Dedifferentiated amniotic fluid mesenchymal stem cell (primary cell): ENCODE results near the gene MPP2.
A peak's percentile ranks its signal among the peaks of the same experiment; 100 is the strongest.
"Not testable (repeated sequence)": the region's sequence is repeated elsewhere in the genome, so short reads cannot be mapped to it uniquely, and the experiment has no call there.

ENCODE experiments used
- DNase-seq: peaks from one replicate; pipeline ENCODE4 v3.0.0-alpha.2; 2016; ENCODE audit errors: extremely low spot score

Gene MPP2

DNA sequence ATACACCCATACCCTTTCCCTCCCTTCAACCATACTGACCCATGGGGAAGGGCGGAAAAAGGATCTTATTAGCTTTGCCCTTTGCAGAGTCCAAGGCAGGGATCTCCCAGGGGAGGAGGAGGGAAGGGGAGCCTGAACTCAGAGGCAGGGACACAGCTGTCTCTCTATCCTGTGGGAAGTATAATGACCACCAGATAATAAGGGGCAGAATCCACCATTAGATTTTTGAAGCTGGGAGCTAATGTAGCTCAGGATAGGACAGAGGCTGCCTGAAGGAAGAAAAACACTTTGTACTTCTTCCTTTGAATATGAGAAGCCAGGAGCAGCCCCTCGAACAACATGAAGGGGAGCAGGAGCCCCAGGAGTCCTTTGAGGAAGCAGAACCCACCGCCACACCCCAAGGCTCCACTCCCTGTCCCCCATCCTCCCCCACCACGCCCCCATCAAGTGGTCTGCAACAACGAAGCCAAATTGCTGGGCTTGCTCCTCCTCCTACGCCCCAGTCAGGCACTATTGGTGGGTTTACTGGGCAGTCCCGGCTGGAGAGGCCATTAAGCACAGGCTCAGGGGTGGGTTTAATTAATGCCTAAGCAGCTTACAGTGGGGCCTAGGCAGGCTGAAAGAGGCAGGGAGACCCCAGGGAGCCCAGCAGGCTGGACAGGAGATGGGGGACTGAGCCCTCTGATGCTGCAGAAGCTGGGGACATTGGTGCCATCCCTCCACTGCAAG lies 5.3 kb downstream of the MPP2 start:
- DNase-seq: no peak

DNA sequence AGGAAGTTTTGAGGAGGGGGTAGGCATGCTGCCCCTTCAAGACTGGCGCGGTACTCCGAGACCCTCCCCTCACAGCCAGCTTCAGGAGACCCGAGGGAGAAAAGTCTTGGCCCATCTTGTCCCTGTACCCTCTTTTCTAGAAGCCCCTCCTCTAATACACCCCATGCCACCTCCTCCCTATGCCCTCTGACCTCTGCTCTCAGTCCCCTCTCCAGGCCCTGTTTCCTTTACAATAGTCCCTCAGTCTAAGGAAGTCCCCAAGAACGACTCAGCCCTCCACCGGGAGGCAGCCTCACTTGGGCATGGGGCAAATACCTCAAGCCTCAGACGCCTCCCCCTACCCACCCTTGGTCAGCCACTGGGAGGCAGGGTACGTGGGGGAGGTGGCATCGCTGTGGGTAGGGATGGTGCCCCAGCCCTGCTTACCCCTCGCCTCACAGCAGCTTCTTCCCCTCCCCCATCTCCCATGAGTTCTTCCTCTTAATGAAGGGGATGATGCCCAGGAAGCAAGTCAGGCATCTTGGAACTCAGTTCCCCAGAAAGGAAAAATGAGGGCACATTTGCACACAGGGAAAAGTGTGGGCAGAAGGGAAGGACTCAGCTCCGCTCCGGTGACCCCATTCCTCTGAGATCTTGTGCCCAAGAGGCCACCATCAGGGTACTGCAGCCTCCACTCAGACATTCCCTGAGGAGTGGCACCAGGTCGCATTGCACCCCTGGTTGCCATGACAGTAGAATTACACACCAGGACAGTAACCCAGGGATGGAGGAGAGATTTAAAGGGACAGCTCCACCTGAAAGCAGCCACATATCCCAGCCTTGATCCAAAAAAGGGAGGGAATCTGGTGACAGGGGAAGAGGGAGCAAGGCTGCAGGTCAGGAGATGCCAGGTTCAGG lies 6.2 kb downstream of the MPP2 start:
- DNase-seq: no peak

DNA sequence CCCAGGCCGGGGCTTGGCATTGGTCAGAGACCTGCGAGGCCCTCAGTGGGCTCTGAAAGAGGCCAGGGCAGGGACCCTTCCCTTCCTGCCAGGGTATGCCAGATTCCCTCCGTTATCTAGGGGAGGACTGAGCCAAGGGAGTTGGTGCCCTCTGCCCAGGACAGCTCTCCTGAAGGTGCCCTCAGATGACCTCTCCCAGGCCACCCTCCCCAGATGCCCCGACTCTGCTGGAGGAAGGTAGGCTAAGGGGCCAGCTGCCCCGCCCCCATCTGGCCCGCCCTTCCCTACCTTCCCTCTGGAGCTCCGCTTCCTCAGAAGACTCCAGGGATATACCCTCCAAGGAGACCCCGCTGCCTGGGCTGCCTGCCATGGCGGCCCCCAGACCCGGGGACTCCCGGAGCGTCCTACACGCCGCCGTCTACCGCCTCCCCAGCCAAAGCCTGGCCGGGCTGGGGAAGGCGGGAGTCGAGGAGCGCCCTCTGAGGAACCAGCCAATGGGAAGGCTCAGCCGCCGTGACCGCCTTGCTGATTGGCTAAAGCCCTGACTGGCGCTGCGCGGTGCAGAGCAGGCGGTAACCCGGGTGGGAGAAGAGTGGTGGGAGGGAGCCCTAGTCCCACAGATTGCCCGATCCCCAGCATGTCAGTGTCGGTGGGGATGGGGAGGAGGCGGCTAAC lies 7.0 kb downstream of the MPP2 start:
- DNase-seq: peak; percentile 68

DNA sequence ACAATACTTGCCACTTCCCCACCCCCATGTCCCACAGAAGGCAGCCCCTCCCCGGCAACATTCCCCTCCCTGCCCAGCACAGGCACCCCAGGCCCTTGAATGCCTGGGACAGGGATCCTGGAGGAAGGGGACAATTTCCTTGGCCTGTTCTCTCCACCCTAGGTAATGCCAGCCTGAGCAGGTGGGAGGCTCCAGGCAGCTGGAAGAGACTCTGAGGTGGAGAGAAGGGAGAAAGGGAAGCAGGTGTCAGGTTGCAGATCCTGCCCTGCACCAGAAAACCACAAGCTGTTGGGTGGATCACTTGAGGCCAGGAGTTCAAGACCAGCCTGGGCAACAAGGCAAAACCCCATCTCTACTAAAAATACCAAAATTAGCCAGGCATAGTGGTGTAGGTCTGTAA lies 8.9 kb downstream of the MPP2 start:
- DNase-seq: no peak

DNA sequence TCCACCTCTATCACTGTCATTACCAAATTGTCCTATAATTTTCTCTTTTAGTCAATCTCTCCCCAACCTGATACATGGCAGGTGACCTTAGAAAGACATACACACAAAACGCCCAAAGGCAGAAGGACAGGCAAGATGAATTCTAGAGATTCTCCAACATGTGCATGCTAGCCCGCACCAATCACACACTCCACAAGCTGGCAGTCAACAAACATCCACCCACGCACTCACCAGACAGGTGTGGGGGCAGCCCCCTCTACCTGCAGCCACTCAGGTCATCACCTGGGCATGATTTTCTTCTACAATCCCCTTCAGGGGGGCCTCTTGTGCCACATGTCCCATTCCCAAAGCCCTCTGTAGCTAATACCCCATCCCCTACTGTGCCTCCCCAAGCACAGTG lies 9.5 kb downstream of the MPP2 start:
- DNase-seq: no peak

DNA sequence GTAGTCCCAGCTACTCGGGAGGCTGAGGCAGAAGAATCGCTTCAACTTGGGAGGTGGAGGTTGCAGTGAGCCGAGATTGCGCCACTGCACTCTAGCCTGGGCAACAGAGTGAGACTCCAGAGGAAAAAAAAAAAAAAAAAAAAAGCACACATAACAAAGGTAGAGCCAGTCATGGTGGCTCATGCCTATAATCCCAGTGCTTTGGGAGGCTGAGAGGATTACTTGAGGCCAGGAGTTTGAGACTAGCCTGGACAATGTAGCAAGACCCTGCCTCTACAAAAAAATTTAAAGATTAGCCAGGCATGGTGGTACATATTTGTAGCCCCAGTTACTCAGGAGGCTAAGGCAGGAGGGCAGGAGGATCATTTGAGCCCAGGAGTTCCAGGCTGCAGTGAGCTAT lies 12.8 kb downstream of the MPP2 start:
- DNase-seq: not testable (repeated sequence)

DNA sequence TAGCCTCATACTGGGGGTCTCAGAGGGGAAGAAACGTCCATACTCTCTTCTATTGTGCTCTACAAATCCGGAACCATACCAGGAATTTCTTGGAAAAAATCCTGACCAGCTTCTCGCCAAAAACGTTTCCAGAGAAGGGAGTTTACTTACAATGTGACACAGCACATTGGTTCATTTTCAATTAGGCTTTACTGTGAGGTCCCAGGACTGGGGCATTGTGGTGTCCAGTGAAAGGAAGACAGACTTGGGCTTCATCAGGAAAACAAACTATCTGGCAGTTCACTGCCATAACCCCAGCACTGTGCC lies 14.7 kb downstream of the MPP2 start:
- DNase-seq: no peak

DNA sequence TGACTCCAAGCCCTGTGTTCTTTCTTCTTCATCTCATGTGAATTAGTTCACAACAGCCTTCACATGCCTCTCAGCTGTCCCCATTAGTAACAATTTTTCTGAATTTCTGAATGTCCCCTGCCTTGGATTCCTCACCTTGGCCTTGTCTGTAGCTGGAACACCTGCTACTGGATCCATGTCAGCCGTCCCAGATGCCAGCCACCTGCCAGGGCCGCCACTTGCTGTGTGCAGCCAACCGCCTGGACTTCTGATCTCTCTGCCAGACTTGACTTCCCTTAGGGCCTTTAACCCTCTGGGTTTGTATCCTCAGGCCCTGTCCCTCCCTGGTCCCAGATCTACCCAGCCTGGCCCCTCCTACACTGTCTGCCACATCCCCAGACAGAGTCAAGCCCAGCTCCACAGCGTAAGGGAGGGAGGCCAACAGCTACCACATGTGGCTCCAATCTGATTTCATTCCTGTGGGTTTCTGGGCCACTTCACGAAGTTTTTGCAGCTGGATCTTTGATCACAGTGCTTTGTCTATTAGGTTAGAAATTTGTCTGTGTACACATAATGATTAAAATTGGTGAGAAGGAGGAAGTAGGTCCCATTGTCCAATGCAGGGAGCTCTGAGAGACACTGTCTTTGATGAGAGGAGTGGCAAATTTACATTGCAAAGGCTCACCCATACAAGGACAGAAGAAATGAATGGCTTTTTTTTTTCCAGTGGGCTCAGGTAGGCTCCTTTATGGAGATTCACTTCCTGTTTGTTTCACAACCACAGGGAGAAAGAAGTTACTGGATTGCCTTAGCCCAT lies 15.3 kb downstream of the MPP2 start:
- no peak for DNase-seq

DNA sequence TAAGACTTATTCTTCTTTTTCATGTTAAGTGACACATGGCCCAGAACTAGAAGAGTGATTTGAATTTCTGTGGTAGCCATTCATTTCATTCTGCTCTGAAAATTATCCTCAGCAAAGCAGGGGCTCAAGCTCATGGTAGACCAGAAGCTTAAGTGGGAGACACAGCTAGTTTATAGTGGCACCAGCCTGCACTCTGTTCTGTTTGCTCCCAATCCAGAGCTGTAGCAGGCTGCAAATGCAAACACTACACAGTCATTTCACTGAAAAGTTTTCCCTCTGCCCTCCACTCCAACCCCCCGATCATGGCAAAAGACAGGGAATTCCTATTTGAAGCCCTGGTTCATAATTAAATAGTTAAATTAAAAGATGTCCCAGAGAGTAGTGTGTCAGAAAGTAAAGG lies 17.1 kb downstream of the MPP2 start:
- DNase-seq: no peak

DNA sequence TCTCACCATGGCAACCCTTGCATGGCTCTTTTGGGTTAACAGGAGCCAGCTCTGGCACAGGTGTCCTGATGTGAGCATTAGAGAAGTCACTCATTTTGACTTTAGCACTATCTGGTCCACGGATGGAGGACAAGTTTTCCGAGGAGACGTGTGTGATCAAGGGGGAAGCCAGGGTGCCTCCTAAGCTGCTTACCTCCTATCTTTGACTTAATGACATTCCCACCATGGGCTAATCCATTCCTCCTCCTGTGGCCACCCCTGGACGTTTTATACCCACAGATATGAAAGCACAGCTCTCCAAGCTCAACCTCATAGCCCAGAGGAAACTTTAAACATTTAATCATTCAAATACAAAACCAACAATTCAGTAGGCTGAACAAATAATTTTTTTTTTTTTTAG lies 18.8 kb downstream of the MPP2 start:
- no peak for DNase-seq

DNA sequence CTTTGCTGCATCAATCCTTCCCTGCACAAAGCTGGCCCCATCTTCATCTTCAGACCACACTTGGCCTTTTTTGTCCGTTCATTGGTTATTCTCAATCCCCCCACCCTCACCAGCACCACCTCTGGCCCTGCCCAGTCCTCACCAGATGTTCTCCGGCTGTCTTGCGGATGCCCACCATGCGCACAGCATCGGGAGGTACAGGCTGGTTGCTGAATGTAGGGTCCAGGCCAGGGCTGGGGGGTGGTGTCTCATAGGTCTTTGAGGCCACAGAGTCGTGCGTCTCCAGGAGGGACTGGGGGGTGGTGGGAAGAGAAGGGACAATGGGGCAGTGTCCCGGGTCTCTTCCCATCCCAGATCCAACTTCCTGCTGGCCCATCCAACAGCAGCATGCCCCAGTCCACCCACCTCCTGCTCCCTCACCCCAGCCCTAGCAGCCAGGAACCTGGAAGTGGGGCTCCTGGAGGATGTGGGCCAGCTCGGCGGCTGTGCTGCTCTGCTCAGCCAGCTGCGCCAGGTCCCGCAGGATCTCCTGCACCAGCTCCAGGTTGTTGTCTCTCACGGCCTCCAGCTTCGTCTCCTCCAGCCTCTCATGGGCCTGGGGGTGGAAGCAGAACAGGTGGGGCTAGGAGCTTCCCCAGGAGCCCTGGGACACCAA lies 24.4 kb downstream of the MPP2 start:
- DNase-seq: no peak

DNA sequence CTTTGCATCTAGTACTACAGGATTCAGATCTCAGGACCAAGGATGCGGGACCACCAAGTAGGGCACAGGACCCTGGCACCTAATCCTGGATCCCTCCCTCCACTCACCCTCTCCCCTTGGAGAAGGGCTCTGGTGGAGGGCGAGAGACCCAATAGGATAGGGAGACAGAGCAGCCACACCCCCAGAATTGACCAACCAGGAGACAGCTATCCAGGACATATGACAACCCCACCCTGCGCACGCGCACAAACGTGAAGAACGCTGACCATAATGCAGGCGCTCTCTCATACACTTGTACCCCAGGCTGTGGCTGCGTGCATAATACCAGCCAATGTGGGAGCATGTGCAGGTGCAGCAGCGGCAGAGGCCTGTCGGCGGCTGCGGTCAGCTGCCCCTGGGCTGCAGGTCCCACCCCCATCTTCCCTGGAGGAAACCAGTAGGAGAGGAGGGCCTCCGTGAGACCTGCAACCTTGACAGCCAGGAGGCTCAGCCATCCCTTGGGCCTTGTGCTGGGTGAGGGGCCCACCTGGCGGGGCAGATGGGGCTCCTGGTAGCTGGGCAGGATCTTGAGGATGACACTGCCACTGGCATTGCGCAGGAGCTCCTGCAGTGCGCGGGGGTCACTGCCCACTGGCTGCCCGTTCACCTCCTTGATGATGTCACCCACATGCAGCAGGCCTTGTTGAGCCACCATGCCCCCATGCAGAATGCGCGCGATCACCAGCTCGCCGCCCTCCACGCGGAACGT lies 25.4 kb downstream of the MPP2 start:
- DNase-seq: no peak

DNA sequence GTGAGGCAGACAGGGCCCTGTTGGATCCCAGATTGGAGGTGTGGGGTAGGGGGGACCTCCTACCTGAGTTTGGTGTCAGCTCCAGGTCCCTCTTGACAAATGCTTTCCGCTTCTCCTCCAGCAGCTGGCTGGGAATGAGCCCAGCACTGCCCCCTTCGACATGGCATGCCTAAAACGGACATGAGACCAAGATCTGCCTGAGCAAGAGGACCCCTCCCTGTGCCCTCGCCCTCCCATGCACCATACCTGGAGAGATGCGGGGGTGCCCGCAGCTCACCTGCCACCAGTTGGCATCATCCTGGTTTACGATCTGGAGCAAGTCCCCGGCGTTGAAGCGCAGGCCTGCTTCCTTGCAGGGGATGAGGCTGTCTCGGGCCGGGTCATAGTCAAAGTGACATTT lies 26.2 kb downstream of the MPP2 start:
- DNase-seq: no peak

DNA sequence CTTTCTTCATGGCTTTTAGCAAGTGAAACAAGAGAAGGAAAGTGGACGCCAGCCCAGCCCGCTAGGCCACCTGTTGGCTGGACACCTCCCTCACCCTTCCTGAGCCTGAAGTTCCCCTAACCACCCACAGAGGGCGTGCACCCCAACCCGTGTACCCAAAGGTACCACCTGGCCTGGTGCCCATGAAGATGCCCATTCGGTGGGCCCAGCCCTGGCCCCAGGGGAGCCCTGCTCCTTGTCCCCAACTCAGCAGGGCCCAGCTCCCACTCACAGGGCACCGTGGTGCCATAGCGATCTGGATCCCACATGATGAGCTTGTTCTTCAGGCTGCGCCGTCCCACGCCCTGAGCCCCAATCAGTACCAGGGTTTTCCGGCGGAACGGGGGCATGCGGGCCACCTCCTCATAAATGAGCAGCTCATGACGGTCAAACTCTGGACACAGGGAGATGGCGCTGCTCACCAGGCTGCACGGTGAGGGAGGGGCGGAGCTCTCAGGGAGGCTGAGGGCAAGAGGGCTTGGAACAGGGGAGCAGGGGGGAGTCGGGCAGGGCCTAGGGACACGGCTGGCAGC lies 26.8 kb downstream of the MPP2 start:
- DNase-seq: no peak

DNA sequence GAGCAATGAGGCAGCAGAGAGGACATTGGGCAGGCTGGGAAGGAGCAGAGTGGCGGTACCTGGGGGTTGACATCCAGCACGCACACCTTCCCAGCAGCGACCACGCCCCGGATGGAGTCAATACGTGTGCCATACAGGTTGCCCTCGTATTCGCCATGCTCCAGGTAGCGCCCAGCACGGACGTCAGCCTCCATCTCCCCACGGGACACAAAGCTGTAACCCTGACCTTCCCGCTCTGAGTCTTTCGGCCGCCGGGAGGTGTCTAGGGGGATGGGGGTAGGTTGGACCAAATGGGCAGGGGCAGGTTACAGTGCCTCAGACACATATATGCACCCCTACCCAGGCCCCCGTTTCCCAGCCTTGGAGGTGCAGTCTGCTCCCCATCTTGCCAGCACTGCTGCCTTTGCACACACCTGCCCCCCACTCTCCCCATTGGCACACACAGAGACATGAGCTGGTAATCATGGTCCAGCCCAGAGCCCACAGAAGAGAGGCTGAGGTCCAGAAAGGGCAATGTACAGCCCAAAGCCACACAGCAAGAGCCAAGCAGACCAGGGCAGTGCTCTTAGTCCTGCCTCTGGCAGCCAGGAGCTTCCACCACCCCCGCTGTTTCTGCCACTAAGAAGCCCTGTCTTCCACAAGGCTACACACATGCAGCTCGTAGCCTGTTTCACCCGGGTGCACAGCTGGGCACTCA lies 27.5 kb downstream of the MPP2 start:
- DNase-seq: no peak

DNA sequence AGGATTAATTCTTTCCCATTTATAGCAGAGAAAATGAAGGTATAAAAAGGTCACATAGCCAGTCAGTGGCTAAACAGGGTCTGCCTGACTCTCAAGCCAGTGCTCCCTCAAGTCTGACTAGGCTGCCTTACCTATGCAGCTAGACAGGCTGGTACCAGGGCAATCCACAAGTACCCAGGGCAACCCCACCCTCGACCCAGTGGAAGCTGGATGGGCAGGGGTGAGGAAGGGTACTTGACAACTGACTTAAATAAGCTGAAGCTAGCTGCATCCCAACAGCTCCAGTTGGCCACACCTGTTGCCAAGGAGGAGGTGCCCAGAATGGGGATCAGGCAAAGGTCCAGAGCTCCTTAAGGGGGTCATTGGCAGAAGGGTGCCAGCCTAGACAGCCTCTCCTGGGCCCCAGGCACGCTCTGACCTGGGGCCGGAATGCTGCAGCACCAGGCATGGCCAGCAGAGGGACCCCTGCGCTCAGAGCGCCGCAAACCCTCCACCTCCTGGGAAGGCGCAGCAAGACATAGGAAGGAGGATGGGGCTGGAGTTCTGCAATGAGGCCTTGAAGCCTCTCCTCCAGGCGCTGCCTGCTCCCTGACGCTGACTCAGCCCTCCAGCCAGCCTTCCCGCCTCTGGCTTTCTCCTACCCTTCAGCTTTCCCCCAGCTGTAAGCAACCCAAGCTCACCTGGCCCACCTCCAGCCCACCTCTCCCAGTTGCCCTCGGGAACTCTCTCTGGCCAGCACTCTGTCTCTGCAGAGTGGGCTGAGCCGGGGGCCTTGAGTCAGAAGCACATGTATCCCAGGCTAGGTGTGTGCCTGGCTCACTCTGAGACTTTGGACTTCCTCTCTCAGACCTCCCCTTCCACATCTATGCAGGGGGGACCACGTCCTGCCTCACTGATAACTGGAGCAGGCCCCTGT lies 28.8 kb downstream of the MPP2 start:
- DNase-seq: peak; percentile 64

DNA sequence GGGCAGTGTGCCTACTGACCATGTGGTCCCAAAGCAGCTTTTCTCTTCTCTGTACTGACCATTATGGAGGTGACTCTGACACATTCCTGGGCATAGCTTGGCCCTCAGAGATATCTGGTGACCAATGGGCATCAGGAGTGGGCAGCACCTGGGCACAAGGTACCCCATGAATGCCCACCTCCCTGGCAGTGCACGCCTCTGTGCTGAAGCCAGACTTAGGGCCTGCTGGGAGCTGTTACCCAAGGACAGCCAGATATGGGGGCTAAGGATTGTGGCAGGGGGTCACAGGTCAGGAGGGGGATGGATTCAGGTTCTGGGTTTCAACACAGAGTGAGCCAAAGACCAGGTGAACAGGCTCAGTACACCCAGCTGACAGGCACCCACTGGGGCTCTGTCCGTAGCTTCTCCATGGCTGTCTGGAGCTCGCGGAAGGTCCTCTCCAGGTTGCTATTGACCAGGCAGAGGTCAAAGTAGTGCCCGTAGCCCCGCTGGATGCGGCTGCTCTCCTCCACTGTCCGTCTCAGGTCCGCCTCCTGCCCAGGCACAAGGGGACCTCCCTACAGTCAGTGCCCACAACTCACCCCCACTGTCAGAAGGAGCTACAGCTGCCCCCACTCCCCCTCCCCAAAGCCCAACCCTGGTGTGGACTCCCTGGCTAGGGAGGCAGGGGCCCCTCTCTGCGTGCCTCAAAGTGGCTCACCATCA lies 29.7 kb downstream of the MPP2 start:
- DNase-seq: no peak

DNA sequence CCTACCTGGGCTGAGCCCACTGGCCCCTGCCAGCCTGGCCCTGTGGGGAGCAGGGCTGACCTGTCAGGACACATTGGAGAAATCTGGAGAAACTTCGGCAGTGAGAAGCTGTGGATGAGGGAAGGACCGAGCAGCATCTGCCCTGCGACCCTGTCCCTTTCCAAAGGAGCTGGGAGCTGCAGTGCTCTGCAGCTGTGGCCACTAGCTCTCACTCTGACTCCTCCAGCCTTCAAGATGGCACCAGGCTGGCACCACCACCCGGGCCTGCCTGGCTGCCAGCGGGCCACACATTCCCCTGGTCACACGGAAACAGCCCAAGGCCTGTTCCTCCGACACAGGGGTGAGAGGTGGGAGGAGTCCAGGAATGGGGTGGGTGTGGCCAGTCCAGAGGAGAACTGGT lies 30.3 kb downstream of the MPP2 start:
- no peak for DNase-seq
